Ovary (tissue), 9 donors: ENCODE results near the gene DENND1A. TPM values are rescaled to one million over a fixed set of nuclear protein-coding genes. Genes with fewer than 3 reads are reported as not detected.

ENCODE experiments used
- DNase-seq, 5 donors: peaks; one replicate each; pipeline ENCODE4 v3.0.0-alpha.2; 2019 to 2020
- H3K27ac ChIP-seq, 2 donors: fragments of 200-600 bp; one replicate each; pipeline versions ENCODE4 v1.5.1 to v1.8.0; 2019 to 2022
- H3K27me3 ChIP-seq: fragments of 200-600 bp; one replicate; pipeline ENCODE4 v1.8.0; 2022
- H3K36me3 ChIP-seq: fragments of 200-600 bp; sonication (generic); one replicate; pipeline ENCODE4 v1.5.1; 2019
- H3K4me1 ChIP-seq: one replicate; pipeline ENCODE4 v1.8.1; 2013; ENCODE audit warnings: mild to moderate bottlenecking, moderate library complexity; ENCODE audit not compliant: insufficient read depth
- H3K4me3 ChIP-seq: fragments of 200-600 bp; sonication (generic); one replicate; pipeline ENCODE4 v1.5.1; 2017
- H3K9me3 ChIP-seq, 2 donors: fragments of 200-600 bp in 1 of 2; sonication (generic) in 1 of 2; one replicate each; pipeline versions ENCODE4 v1.5.1 to v1.8.1; 2013 to 2019; ENCODE audit warnings: mild to moderate bottlenecking in 1 of 2, moderate library complexity in 1 of 2
- CTCF ChIP-seq, 3 donors: fragments of 450-650 bp in 2 of 3; fragments of 200-600 bp in 1 of 3; IDR thresholded peaks; one replicate each; pipeline versions ENCODE4 v1.5.1 to v1.8.0; 2016 to 2022; ENCODE audit warnings: antibody characterized with exemption in 3 of 3, mild to moderate bottlenecking in 1 of 3
- EP300 ChIP-seq: sonication (generic); formaldehyde crosslinking; IDR thresholded peaks from one replicate; pipeline ENCODE4 v1.6.1; 2017; ENCODE audit warnings: antibody characterized with exemption
- POLR2A ChIP-seq: fragments of 450-650 bp; IDR thresholded peaks from one replicate; pipeline ENCODE4 v1.6.1; 2017; ENCODE audit warnings: antibody characterized with exemption, mild to moderate bottlenecking, moderate library complexity
- WGBS, 3 donors: extraction: QIAGEN DNeasy Blood & Tissue Kit in 1 of 3; methylation state at CpG; one replicate each; pipeline versions ENCODE4 v1.1.5 to v1.1.7; 2013 to 2017; 5-methylcytosine and 5-hydroxymethylcytosine counted together
- intact Hi-C, 4 donors: fragments of 100-400 bp; cut with DNase I; formaldehyde crosslinking; loops; one replicate each; pipeline versions ENCODE4 v1.11.0 to v1.15.1; 2022 to 2023
- polyA plus RNA-seq, 2 donors: library from polyadenylated mRNA; stranded (reverse); fragments of 200-250 nt in 1 of 2; fragments of 350-450 nt in 1 of 2; fragmentation: Illumina TruSeq in 1 of 2; extraction: RNeasy Lipid Tissue Mini Kit (QIAGEN cat#74804) in 1 of 2; gene quantifications; one replicate each; pipeline ENCODE4 v1.2.3, GENCODE V29; 2013 to 2014
- total RNA-seq, 7 donors: library from RNA; depleted of rRNA in 2 of 7; stranded (reverse); fragments of >200 nt in 2 of 7; fragmentation: NEBNext Ultra II Directional in 3 of 7; extraction: Animal tissue kit (Norgen Biotek cat#: 25700) in 3 of 7; gene quantifications; one replicate each; pipeline versions ENCODE4 v1.1.0 to v1.2.4, GENCODE V29; 2016 to 2023
- donor health status: DM: no; HTN: no; CAD: no; lungs with moderate emphysema.
- donor health status: DM: no; HTN: no; CAD: no.
- donor health status: Bipolar disorder and iron deficiency.
- donor health status: DM: yes; HTN: yes; CAD: no.
- donor health status: DM: no; HTN: no; CAD: no.
- donor health status: DM: yes; HTN: yes; CAD: no.

The DENND1A gene
- total and polyA plus RNA-seq, 9 donors = 10.4 to 24.5 (median 17.1) TPM

GRCh38 chr9:123772374-123772773, 157.6 kb downstream of the DENND1A start:
- no peak for TF ChIP-seq POLR2A
- no peak for TF ChIP-seq CTCF (IDR thresholded peaks at IDR 0.05)
- TF ChIP-seq EP300 = no peak
- intact Hi-C loops = no loop called here
- no peak for DNase-seq
- Histone ChIP-seq H3K27me3 (no peaks in the 10 kb centered on the region), H3K27ac (no peak overlapping the region), H3K4me3 (no peak overlapping the region), H3K4me1 (peaks cover 2% of the 10 kb centered on the region), H3K36me3 (no peaks in the 10 kb centered on the region), H3K9me3 (no peaks in the 10 kb centered on the region)
- 89 to 94% (median 90%) methylated on average over 3 of the region's 3 CpGs for WGBS, 3 donors

GRCh38 chr9:123771690-123772089, 158.2 kb downstream of the DENND1A start:
- WGBS, 3 donors = 98 to 100% (median 98%) methylated on average over 1 of the region's 1 CpG
- Histone ChIP-seq H3K4me3 (no peak overlapping the region), H3K36me3 (no peaks in the 10 kb centered on the region), H3K27me3 (no peaks in the 10 kb centered on the region), H3K9me3 (no peaks in the 10 kb centered on the region), H3K27ac (no peak overlapping the region), H3K4me1 (peaks cover 2% of the 10 kb centered on the region)
- TF ChIP-seq POLR2A = no peak
- TF ChIP-seq CTCF (IDR thresholded peaks at IDR 0.05) = no peak
- no peak for TF ChIP-seq EP300
- DNase-seq = no peak
- intact Hi-C loops = no loop called here

GRCh38 chr9:123769719-123770118, 160.2 kb downstream of the DENND1A start:
- intact Hi-C loops = no loop called here
- H3K9me3 ChIP-seq = no peaks in the 10 kb centered on the region
- TF ChIP-seq CTCF (IDR thresholded peaks at IDR 0.05) (no peak), EP300 (no peak), POLR2A (no peak)
- H3K27me3 ChIP-seq = no peaks in the 10 kb centered on the region
- DNase-seq = no peak
- no peaks in the 10 kb centered on the region for H3K4me1 ChIP-seq
- no peaks in the 10 kb centered on the region for H3K36me3 ChIP-seq
- 88 to 92% (median 89%) methylated on average over 6 of the region's 6 CpGs for WGBS, 3 donors
- H3K27ac ChIP-seq = no peak overlapping the region
- H3K4me3 ChIP-seq = no peak overlapping the region

- Histone ChIP-seq H3K9me3 (no peaks in the 10 kb centered on the region), H3K4me1 (peaks cover 5% of the 10 kb centered on the region), H3K36me3 (no peaks in the 10 kb centered on the region), H3K27ac (no peak overlapping the region), H3K27me3 (no peaks in the 10 kb centered on the region), H3K4me3 (no peak overlapping the region)
- TF ChIP-seq POLR2A = no peak
- no peak for TF ChIP-seq EP300
- no peak for TF ChIP-seq CTCF (IDR thresholded peaks at IDR 0.05)
- WGBS, 3 donors = 80 to 91% (median 85%) methylated on average over 4 of the region's 4 CpGs
- no peak for DNase-seq
- intact Hi-C loops = no loop called here
Measured at GRCh38 chr9:123763910-123764588, 165.9 kb downstream of the DENND1A start.
